Stimulated activated CD8-positive, alpha-beta memory T cell treated with anti-CD3 and anti-CD28 coated beads, Interleukin-4, amount 100 ng/mL, for 48 hours (primary cell): ENCODE measurements around the gene LAMA4.

Experiments used
- DNase-seq: peaks from one replicate; pipeline ENCODE4 v3.0.0-alpha.2; 2020

LAMA4 gene

GRCh38 chr6:112183271-112183671 is 71.1 kb downstream of the LAMA4 start:
- no peak for DNase-seq

DNA sequence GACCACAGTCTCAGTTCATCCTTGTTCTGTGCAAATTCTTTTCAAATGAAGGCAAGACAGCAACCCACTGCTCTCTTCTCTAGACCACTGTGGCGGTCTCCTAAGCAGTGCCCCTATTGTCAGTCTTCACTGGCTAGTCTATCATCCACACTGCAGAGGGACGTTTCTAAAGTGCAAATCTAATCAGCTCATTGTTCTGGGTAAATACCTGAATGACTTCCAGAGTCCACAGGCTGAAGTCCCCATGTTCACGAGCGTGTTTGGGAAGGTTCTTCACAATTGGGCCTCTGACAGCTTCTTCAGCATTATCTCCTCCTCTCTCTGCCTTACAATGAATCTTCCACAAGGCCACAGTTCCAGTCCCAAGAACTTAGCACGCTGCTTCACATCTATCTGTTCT is 73.2 kb downstream of the LAMA4 start:
- DNase-seq = no peak

- DNase-seq = peak; percentile 31
These were observed 74.1 kb downstream of the LAMA4 start for GRCh38 chr6:112180095-112180820.

DNA sequence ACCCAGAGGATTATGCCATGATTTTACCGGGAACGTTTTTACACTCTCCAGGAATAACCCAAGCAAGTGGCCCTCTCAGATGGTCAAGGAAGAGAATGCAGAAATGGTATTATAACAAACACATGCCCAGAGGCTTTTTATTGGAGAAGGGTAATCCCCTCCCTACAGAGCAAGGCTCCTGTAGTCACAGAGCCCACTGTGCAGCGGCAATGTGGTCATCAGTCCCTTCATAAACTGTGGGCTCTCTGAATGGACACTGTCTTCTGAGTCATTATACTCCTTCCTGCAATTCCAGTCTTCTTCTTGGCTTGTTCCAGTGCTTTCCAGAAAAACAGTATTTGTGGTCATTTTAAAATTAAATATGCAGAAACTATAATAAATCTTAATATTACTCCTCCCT is 74.7 kb downstream of the LAMA4 start:
- no peak for DNase-seq

GRCh38 chr6:112178846-112179245 is 75.5 kb downstream of the LAMA4 start:
- no peak for DNase-seq

DNA sequence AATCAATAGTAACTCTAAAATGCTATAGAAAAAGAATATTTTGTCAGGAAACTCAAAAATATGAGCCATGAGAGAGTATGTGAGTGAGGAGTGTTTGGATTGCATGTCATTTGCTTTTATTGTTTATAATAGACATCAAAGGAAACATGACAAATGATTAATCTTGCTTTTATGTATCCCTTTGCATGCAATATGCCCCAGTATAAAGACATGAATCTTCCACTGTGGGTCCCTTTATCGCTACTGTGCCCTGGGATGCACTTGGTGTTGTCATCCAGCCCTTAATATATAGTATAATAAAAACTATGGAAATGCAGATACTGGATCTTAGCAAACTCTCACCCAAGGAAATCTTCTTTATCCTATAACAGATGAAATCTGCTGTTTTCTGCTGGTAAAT is 77.3 kb downstream of the LAMA4 start:
- DNase-seq = no peak

DNA sequence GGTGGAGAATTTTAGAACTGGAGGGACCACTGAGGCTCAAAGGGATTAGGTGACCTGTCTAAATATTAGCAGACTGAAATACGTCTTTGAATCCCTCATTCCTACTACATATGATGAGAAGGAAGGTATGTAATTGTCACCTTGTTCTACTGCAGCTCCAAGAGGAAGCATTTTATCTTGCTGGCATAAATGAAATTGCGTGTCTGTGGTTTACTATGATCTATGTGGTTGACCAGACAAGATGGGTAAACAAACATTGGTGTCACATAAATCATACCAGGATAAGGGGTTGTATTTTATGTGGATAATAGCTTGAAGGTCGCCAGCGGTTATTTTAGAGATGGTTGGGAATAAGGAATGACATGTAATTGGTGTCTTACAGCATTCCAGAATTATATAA is 78.2 kb downstream of the LAMA4 start:
- no peak for DNase-seq

GRCh38 chr6:112173221-112173804 is 81.1 kb downstream of the LAMA4 start:
- no peak for DNase-seq

- DNase-seq = no peak
These were observed 81.8 kb downstream of the LAMA4 start for GRCh38 chr6:112172540-112172939.

- DNase-seq = no peak
These were observed 84.8 kb downstream of the LAMA4 start for GRCh38 chr6:112169541-112169940.

DNA sequence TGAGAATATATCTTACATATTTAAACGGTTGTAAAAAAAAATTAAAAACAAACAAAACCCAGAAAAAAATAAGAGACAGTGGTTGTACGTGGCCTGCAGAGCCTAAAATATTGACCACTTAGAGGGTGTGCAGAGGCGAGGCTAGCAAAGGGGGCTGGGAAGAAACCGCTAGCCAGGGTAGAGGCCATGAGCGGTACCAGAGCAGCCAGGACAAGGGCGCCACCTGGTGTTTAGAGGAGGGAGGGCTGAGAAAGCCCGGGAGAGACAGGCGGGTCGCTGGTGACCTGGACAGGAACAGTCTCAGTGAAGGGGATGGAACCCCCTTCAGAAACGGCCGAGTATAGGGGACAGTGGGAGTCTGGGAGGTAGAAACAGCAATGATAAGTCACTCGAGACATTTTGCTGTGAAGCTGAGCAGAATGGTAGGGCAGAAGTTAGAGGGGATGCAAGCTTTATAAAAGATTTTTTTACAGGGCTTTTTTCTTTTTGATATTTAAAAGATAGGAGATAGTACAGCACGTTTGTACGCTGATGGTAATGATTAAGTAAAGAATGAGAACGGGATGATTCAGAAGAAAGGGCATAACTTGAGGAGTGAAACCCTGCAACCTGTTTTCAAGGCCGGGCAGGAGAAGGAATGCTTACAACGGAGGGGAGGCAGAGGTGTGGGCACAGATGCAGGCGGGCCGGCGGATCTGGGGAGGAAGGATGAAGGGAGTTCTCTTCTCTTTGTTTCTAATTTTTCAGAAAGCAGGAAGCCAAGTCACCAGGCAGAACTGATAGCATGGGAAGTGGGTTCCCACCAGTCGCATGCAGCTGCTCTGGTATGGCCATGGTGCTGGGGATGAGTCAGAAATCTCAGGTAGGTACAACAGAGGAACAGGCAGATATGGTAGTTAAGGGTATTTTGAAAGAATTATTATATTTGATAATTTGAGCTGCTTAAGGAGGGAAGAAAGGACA is 90.8 kb downstream of the LAMA4 start:
- DNase-seq = peak; percentile 91

- no peak for DNase-seq
These were observed 93.6 kb downstream of the LAMA4 start for GRCh38 chr6:112160745-112161144.

DNA sequence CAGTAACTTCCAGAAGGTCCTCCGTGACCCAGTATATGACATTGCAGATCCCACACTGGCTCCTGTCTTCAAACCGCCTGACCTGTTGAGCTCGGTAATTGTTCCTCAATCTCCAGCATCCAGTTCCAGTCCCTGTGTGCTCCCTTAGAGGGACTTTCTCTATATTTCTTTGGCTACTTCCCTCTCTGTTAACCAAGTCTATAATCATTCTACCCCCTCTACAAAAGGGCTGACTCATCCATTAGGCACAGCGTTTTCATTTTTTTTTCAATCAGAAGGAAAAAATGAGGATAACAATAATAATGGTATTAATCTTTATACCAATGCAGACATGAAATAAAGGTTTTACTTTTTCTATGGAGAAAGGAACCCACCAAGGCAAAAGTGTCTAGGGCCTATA is 97.7 kb downstream of the LAMA4 start:
- no peak for DNase-seq

GRCh38 chr6:112155886-112156285 is 98.5 kb downstream of the LAMA4 start:
- DNase-seq = no peak

DNA sequence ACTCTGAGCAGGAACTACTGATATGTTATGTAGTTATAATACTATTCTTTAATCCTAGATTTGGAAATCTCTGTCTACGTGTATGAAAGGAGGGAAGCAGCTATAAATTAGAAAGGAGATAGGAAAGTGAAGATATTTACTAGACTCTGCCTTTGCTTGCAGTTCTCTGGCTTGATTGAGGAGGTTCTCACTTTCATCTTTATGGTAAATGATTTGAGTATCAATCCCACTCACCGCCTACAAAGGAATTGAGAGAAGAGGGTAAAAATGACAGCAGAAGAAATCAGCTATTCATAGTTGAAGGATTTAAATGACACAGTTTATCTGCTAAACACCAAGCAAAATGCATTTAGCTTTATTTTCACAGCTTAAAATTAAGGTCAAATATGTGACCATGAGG is 99.7 kb downstream of the LAMA4 start:
- DNase-seq = no peak

DNA sequence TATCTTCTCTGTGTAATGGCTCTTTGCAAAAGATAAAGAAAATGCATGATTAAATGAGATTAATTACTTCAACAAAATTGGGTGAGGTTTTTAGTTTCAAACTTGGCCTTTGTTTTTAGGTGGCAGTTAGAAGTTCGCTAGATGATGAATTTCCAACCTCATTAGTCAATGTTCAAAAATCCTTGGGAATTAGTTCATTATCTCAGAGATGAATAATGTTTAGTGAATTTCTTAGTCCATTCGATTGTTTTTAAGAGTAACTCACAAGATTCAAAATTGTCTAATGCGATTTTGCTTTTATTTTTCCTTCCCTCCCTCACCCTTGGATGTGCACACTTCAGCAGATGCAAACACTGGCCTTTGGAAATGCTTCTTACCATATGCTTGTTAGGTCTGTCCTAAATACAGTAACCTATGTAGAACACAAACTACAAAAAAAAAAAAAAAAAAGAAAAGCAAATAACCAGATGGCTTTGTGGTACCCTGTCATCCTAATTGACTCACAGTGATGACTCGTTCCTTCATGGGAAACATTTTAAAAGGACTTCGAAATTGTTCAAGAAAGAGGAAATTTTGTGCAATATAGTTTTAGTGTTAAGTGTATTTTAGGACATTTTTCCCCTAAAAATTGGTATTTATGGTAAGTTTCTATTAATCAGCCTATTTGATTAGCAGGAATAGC is 100.3 kb downstream of the LAMA4 start:
- DNase-seq = no peak

- DNase-seq = no peak
These were observed 104.0 kb downstream of the LAMA4 start for GRCh38 chr6:112150363-112150762.

DNA sequence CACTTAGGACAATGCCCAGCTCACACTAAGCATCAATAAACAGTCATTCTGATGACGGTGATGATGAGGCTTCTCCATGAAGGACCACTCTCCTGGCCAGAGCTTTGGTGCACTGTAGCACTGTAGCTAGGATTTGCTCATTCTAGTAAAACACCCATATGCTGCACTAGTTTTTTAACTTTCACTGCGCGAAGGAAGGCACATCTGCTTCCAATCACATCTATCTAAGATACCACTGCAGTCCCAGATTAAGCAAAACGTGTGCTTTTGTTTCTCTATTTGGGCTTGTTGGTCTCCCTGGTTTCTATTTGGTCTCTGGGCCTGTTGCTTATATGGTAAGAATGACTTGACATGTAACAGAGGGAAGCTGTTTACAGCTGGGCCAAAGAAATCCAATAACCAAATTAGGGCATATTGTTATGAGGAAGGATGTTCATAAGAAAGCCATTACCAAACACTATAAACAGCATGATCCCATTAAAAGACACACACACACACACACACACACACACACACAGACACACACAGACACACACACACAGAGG is 104.6 kb downstream of the LAMA4 start:
- DNase-seq = no peak

GRCh38 chr6:112149236-112149635 is 105.1 kb downstream of the LAMA4 start:
- DNase-seq = no peak

DNA sequence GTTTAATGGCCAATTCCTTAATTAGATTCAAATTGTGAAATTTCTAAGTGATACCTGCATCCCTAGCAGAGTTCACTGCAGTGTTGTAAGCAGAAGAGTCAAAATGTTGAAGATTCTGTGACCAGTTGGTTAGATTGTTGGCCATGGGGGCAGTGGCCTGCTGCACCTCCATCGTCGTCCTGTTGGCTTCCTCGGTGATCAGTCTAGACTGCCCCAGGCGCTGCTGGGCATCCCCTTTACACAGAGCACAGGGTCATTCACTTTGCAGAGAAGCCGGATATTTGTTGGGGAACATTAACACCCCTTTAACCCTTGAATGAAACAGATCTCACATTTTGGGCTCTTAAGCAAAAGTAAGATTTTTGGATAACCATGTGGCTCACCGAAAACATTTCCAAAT is 106.3 kb downstream of the LAMA4 start:
- DNase-seq = no peak

GRCh38 chr6:112145080-112145573 is 109.2 kb downstream of the LAMA4 start:
- no peak for DNase-seq

GRCh38 chr6:112144145-112144926 is 110.0 kb downstream of the LAMA4 start:
- DNase-seq = no peak
